Cortex of kidney (tissue), 1 donor: ENCODE data around the gene APOM.

Source experiments
- DNase-seq: peaks from one replicate; lab custom pipeline; 2025; lab: John Stamatoyannopoulos, UW

Gene APOM

DNA sequence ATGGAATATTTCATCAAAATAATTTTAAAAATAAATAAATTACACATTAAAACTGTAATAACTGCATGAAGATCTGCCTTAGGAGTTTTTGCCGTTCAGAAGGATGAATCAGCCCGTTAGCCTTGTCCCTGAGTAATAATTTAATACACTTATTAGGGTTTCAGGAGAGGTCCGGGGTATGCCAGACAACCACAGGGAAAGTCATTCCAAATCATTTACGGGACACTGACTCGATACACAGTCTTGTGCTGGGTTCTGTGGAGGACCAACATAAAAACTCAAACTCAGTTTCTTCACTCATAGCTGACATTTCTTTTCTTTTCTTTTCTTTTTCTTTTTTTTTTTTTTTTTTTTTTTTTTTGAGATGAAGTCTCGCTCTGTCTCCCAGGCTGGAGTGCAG, 50.2 kb downstream of the APOM start:
- no peak for DNase-seq

DNA sequence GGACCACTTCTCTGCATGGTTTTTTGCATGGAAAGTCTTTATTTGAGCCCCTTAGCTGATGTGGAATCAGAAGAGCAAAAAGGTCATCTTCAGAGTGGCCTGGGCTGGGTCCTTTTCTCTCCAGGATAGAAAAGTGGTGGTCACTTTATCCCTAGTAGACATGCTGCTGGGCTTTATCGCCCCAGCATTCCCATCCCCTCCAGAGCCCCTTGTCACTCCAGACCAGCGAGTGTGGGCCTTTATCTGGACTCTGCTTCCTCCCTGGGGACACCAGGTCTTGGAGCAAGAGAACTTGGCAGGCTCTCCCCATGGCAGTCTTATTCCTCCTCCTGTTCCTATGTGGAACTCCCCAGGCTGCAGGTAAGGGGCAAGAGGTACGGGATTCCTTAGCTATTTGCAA, 50.9 kb downstream of the APOM start, which contains the start of gene LY6G6F:
LY6G6F (plus strand) TSS at position 268 of the 400 bp plus-strand sequence; CDS start at position 309, 41 bp downstream.
- no peak for DNase-seq

DNA sequence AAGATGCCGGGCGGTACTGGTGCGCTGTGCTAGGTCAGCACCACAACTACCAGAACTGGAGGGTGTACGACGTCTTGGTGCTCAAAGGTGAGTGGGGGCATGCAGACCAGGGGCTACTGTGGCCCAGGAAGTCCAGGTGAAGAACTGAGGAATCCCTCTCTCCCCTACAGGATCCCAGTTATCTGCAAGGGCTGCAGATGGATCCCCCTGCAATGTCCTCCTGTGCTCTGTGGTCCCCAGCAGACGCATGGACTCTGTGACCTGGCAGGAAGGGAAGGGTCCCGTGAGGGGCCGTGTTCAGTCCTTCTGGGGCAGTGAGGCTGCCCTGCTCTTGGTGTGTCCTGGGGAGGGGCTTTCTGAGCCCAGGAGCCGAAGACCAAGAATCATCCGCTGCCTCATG, 52.0 kb downstream of the APOM start:
- DNase-seq: no peak
